HepG2 (cell line): ENCODE data around the gene LEMD3. TPM values are rescaled to one million over a fixed set of nuclear protein-coding genes. Genes with fewer than 3 reads are reported as not detected.

Experiments used
- ATAC-seq: fragments of 200-7000 bp; cut with Tn5 transposase; 3 replicates; pipeline ENCODE4 v1.9.1; 2020; ENCODE audit warnings: mild to moderate bottlenecking, moderate library complexity
- BruUV-seq: library from RNA; stranded (reverse); fragments of 400-500 nt; replicated peaks from 2 replicates; lab custom pipeline; 2021; lab: Mats Ljungman, UMichigan
- CTCF ChIA-PET: fragments of 300-600 bp; formaldehyde crosslinking; extraction: SDS; loops from one replicate; lab custom pipeline; 2021; ENCODE audit warnings: low total read pairs, inconsistent platforms, low intra/inter-chr PET ratio; lab: Yijun Ruan, JAX
- POLR2A ChIA-PET: fragments of 350-600 bp; sonication (Branson Sonifier 250); formaldehyde crosslinking; loops from one replicate; lab custom pipeline; 2020; ENCODE audit warnings: antibody characterized with exemption, inconsistent platforms; lab: Yijun Ruan, JAX
- DNase-seq: peaks from one replicate; pipeline ENCODE4 v3.0.0-alpha.2; 2015; ENCODE audit warnings: low spot score
- FAIRE-seq: peaks from 3 replicates; lab custom pipeline; 2011; peaks lifted over from hg19 to GRCh38; lab: Jason Lieb, UNC
- H2AFZ ChIP-seq: one replicate; pipeline ENCODE4 v1.6.1; 2011; ENCODE audit warnings: low read length, inconsistent platforms
- H3K27ac ChIP-seq: fragments of 300-600 bp; 3 replicates; pipeline ENCODE4 v1.8.0; 2011; ENCODE audit warnings: mixed run types, mild to moderate bottlenecking, mixed read lengths, low read length, inconsistent platforms; ENCODE audit not compliant: insufficient read depth; ENCODE audit errors: extremely low read length
- H3K27me3 ChIP-seq, 2 experiments: fragments of 200-600 bp in 1 of 2; 2 replicates in 1 of 2; 3 replicates in 1 of 2; pipeline versions ENCODE4 v1.6.0 to v1.8.0; 2011; ENCODE audit warnings: low read length in 2 of 2, mild to moderate bottlenecking in 2 of 2, moderate library complexity in 2 of 2, inconsistent platforms in 1 of 2; ENCODE audit not compliant: insufficient read depth in 2 of 2, control insufficient read depth in 1 of 2
- H3K36me3 ChIP-seq, 2 experiments: fragments of 200-600 bp in 1 of 2; replicated peaks in 1 of 2; 2 replicates in 1 of 2; 3 replicates in 1 of 2; pipeline versions ENCODE4 v1.5.1 to v1.8.0; 2011; ENCODE audit warnings: low read length in 2 of 2, inconsistent platforms in 1 of 2; ENCODE audit not compliant: insufficient read depth in 2 of 2, control insufficient read depth in 1 of 2
- H3K4me1 ChIP-seq: 2 replicates; pipeline ENCODE4 v1.5.1; 2012; ENCODE audit warnings: low read length, inconsistent platforms; ENCODE audit not compliant: insufficient read depth
- H3K4me2 ChIP-seq: 2 replicates; pipeline ENCODE4 v1.6.0; 2011; ENCODE audit warnings: low read depth, low read length, inconsistent platforms
- H3K4me3 ChIP-seq, 3 experiments: fragments of 200-600 bp in 1 of 3; sonication (generic), shearing (Covaris generic) in 1 of 3; replicated peaks in 1 of 3; 2 replicates each; pipeline ENCODE4 v1.5.1; 2011 to 2016; ENCODE audit warnings: low read length in 3 of 3, inconsistent platforms in 2 of 3, low read depth in 2 of 3, mild to moderate bottlenecking in 2 of 3, control low read depth in 1 of 3, mixed read lengths in 1 of 3; ENCODE audit not compliant: insufficient read depth in 1 of 3
- H3K79me2 ChIP-seq: one replicate; pipeline ENCODE4 v1.6.1; 2011; ENCODE audit warnings: low read length, inconsistent platforms; ENCODE audit not compliant: insufficient read depth
- H3K9ac ChIP-seq: 2 replicates; pipeline ENCODE4 v1.6.0; 2011; ENCODE audit warnings: mild to moderate bottlenecking, low read depth, low read length, inconsistent platforms; ENCODE audit not compliant: insufficient read depth
- H3K9me3 ChIP-seq: 2 replicates; pipeline ENCODE4 v1.5.1; 2012; ENCODE audit warnings: mild to moderate bottlenecking, low read length
- H4K20me1 ChIP-seq: 2 replicates; pipeline ENCODE4 v1.6.0; 2011; ENCODE audit warnings: inconsistent platforms, mild to moderate bottlenecking, low read length, moderate library complexity; ENCODE audit not compliant: insufficient read depth
- DR1 ChIP-seq: sonication (generic); formaldehyde crosslinking; IDR thresholded peaks from 2 replicates; pipeline ENCODE4 v1.8.0; 2021; ENCODE audit warnings: mild to moderate bottlenecking, missing genetic modification reagents, inconsistent platforms
- ETV5 ChIP-seq: IDR thresholded peaks from 2 replicates; pipeline ENCODE4 v1.6.1; 2018; ENCODE audit warnings: missing biosample characterization, missing genetic modification reagents, inconsistent platforms, borderline replicate concordance
- HCFC1 ChIP-seq: fragments of 150-350 bp; IDR thresholded peaks from 2 replicates; pipeline ENCODE4 v1.6.1; 2014; ENCODE audit warnings: low read depth, low read length
- HINFP ChIP-seq: sonication (generic); formaldehyde crosslinking; IDR thresholded peaks from 2 replicates; pipeline ENCODE4 v1.4.0; 2020; ENCODE audit warnings: low read depth, mild to moderate bottlenecking, missing genetic modification reagents
- HNF4G ChIP-seq, 2 experiments: sonication (generic) in 1 of 2; formaldehyde crosslinking in 1 of 2; IDR thresholded peaks; 2 replicates each; pipeline versions ENCODE4 v1.4.0 to v1.6.1; 2011 to 2020; ENCODE audit warnings: borderline replicate concordance in 2 of 2, low read depth in 2 of 2, mild to moderate bottlenecking in 2 of 2, low read length in 1 of 2, missing genetic modification reagents in 1 of 2, moderate library complexity in 1 of 2
- HOXA9 ChIP-seq: sonication (generic); formaldehyde crosslinking; IDR thresholded peaks from 2 replicates; pipeline ENCODE4 v1.8.1; 2022; ENCODE audit warnings: missing genetic modification reagents, mild to moderate bottlenecking, moderate library complexity, borderline replicate concordance
- KAT7 ChIP-seq: IDR thresholded peaks from 2 replicates; pipeline ENCODE4 v1.6.1; 2018; ENCODE audit warnings: borderline replicate concordance, missing compliant biosample characterization
- PRDM4 ChIP-seq: sonication (generic); formaldehyde crosslinking; IDR thresholded peaks from 2 replicates; pipeline ENCODE4 v1.9.0; 2021; ENCODE audit warnings: missing genetic modification reagents, borderline replicate concordance
- RAD51 ChIP-seq: fragments of 450-650 bp; IDR thresholded peaks from 2 replicates; pipeline ENCODE4 v1.6.1; 2016; ENCODE audit warnings: borderline replicate concordance
- RFXANK ChIP-seq: IDR thresholded peaks from 2 replicates; pipeline ENCODE4 v1.6.1; 2016
- RXRA ChIP-seq: sonication (generic); formaldehyde crosslinking; IDR thresholded peaks from 2 replicates; pipeline ENCODE4 v1.5.1; 2020; ENCODE audit warnings: missing genetic modification reagents
- TFDP1 ChIP-seq: IDR thresholded peaks from 2 replicates; pipeline ENCODE4 v1.6.1; 2016; ENCODE audit warnings: missing compliant biosample characterization, missing genetic modification reagents, borderline replicate concordance
- TOPORS ChIP-seq: sonication (generic); formaldehyde crosslinking; IDR thresholded peaks from 2 replicates; pipeline ENCODE4 v1.8.0; 2023; ENCODE audit warnings: mild to moderate bottlenecking, missing genetic modification reagents
- ZC3H13 ChIP-seq: sonication (generic); formaldehyde crosslinking; IDR thresholded peaks from 2 replicates; pipeline ENCODE4 v1.8.1; 2023; ENCODE audit warnings: mild to moderate bottlenecking, missing genetic modification reagents, moderate library complexity
- ZNF33A ChIP-seq: sonication (generic); formaldehyde crosslinking; IDR thresholded peaks from 2 replicates; pipeline ENCODE4 v1.5.1; 2020; ENCODE audit warnings: missing genetic modification reagents, mild to moderate bottlenecking, moderate library complexity, borderline replicate concordance
- ZNF383 ChIP-seq: sonication (generic); formaldehyde crosslinking; IDR thresholded peaks from 2 replicates; pipeline ENCODE4 v1.4.0; 2020; ENCODE audit warnings: missing genetic modification reagents, mild to moderate bottlenecking, borderline replicate concordance
- ZNF446 ChIP-seq: sonication (generic); formaldehyde crosslinking; IDR thresholded peaks from 2 replicates; pipeline ENCODE4 v1.5.0; 2020; ENCODE audit warnings: mild to moderate bottlenecking, missing genetic modification reagents
- WGBS: methylation state at CpG from one replicate; pipeline ENCODE4 v1.1.6; 2017; ENCODE audit warnings: low lambda C conversion rate; 5-methylcytosine and 5-hydroxymethylcytosine counted together
- in situ Hi-C: cut with HindIII; loops from 2 replicates; pipeline ENCODE4 v1.10.0; 2017; ENCODE audit warnings: low pct_unique_long_range_greater_than_20kb; ENCODE audit not compliant: extremely low pct_ligation_motif_present
- intact Hi-C: fragments of 100-400 bp; cut with micrococcal nuclease; formaldehyde crosslinking; loops from one replicate; pipeline ENCODE4 v1.10.0; 2022; ENCODE audit not compliant: unreplicated experiment
- polyA plus RNA-seq, 8 experiments: library from polyadenylated mRNA; depleted of rRNA in 3 of 8; stranded (reverse) in 7 of 8; unstranded in 1 of 8; fragments of >200 nt; fragmentation: Illumina TruSeq in 4 of 8; extraction: Trizol in 4 of 8; gene quantifications; 2 replicates each; pipeline versions ENCODE4 v1.2.1 to v1.2.3, GENCODE V29; 2011 to 2016; ENCODE audit warnings: low read depth in 4 of 8, missing spikeins in 1 of 8, mixed read lengths in 1 of 8; ENCODE audit not compliant: insufficient read depth in 1 of 8
- total RNA-seq, 5 experiments: library from RNA; depleted of rRNA; stranded (reverse); fragments of >200 nt; fragmentation: Illumina TruSeq; extraction: Trizol; gene quantifications; 2 replicates each; pipeline ENCODE4 v1.2.3, GENCODE V29; 2016; ENCODE audit warnings: low read depth in 1 of 5
- TF ChIP-seq, protein P1 (sequence below): sonication (generic); formaldehyde crosslinking; IDR thresholded peaks from 2 replicates; pipeline ENCODE4 v1.4.0; 2020; ENCODE audit warnings: missing genetic modification reagents, mild to moderate bottlenecking, borderline replicate concordance

LEMD3 gene
- total and polyA plus RNA-seq, 2 of the 13 experiments (the other 11 are each of a cell fraction or from before 2014, with no cell fraction given), result 9.3 to 18.7 TPM

DNA sequence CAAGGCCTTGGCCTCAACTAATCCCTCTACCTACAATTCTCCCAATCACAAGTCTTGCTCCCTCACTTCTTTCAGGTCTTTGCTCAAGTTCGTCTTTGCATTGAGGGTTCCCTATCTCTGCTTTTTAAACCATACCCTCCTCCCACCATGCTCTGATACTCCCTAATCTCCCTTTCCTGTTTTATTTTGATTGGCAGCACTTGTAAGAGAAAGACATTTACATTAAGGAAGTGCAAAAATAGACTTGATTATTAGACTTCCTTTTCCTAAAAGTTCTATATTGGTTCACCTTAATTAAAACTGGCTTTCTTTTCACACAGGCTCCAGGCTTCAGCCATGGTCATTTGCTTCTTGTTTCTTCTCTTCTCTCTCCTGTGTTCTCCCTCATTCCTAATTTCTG lies 30.0 kb upstream of the LEMD3 start:
- Histone ChIP-seq H3K4me3 (no peak overlapping the region), H3K9ac (no peak overlapping the region), H3K4me2 (no peak overlapping the region), H3K27me3 (no peaks in the 10 kb centered on the region), H3K79me2 (no peaks in the 10 kb centered on the region), H3K36me3 (no peaks in the 10 kb centered on the region), H3K27ac (no peak overlapping the region), H3K4me1 (no peaks in the 10 kb centered on the region), H3K9me3 (no peaks in the 10 kb centered on the region), H2AFZ (no peak overlapping the region), H4K20me1 (no peaks in the 10 kb centered on the region)
- BruUV-seq, result no TSS peak
- no peak for ATAC-seq
- POLR2A ChIA-PET, result no interaction called here
- no peak for TF ChIP-seq KAT7 (CRISPR knock-in tag)
- TF ChIP-seq HINFP (CRISPR knock-in tag), result no peak
- no peak for TF ChIP-seq RFXANK (CRISPR knock-in tag)
- TF ChIP-seq ETV5 (CRISPR knock-in tag), result no peak
- TF ChIP-seq HNF4G (IDR thresholded peaks at IDR 0.05; ENCODE audit: borderline replicate concordance, low read depth, low read length), result no peak
- TF ChIP-seq HNF4G (CRISPR knock-in tag; IDR thresholded peaks at IDR 0.05; ENCODE audit: borderline replicate concordance, low read depth), result no peak
- no peak for TF ChIP-seq RAD51
- TF ChIP-seq TOPORS (CRISPR knock-in tag), result no peak
- TF ChIP-seq, protein P1, sequence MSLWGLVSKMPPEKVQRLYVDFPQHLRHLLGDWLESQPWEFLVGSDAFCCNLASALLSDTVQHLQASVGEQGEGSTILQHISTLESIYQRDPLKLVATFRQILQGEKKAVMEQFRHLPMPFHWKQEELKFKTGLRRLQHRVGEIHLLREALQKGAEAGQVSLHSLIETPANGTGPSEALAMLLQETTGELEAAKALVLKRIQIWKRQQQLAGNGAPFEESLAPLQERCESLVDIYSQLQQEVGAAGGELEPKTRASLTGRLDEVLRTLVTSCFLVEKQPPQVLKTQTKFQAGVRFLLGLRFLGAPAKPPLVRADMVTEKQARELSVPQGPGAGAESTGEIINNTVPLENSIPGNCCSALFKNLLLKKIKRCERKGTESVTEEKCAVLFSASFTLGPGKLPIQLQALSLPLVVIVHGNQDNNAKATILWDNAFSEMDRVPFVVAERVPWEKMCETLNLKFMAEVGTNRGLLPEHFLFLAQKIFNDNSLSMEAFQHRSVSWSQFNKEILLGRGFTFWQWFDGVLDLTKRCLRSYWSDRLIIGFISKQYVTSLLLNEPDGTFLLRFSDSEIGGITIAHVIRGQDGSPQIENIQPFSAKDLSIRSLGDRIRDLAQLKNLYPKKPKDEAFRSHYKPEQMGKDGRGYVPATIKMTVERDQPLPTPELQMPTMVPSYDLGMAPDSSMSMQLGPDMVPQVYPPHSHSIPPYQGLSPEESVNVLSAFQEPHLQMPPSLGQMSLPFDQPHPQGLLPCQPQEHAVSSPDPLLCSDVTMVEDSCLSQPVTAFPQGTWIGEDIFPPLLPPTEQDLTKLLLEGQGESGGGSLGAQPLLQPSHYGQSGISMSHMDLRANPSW, result no peak
- no peak for TF ChIP-seq RXRA (CRISPR knock-in tag)
- TF ChIP-seq ZNF383 (CRISPR knock-in tag), result no peak
- TF ChIP-seq PRDM4 (CRISPR knock-in tag), result no peak
- TF ChIP-seq TFDP1 (CRISPR knock-in tag), result no peak
- no peak for TF ChIP-seq HOXA9 (CRISPR knock-in tag)
- TF ChIP-seq DR1 (CRISPR knock-in tag), result no peak
- TF ChIP-seq ZNF446 (CRISPR knock-in tag), result no peak
- no peak for TF ChIP-seq HCFC1
- no peak for TF ChIP-seq ZNF33A (CRISPR knock-in tag)
- TF ChIP-seq ZC3H13 (CRISPR knock-in tag), result no peak
- WGBS, result 0% methylated on average over 1 of the region's 1 CpG
- CTCF ChIA-PET, result no interaction called here
- DNase-seq, result no peak
- intact Hi-C loops, result no loop called here
- FAIRE-seq, result no peak
- in situ Hi-C loops, result no loop called here
